ENCODE data around the gene ROCK2.

DNA sequence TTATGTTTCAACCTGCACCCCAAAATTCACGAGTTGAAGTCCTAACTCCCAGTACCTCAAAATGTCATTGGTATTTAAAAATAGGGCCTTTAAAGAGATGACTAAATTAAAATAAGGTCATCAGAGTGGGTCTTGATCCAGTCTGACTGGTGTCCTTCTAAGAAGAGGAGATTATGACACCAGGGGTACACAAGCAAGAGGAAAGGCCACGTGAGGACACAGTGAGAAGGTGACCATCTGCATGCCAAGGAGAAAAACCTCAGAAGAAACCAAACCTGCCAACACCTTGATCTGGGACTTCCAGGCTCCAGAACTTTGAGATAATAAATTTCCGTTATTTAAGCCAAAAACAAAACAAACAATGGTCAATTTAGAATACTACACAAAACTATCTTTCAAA lies 22.6 kb downstream of the ROCK2 start:
- TF ChIP-seq CTCF (conservative IDR thresholded peaks at IDR 0.05) (no peak), EZH2 (IDR thresholded peaks at IDR 0.05; ENCODE audit: low read depth) (no peak)

All from PC-9 (cell line).